Stomach (tissue), 9 donors: ENCODE measurements around the gene CTU1. TPM values are rescaled to one million over a fixed set of nuclear protein-coding genes. Genes with fewer than 3 reads are reported as not detected.

Experiments used
- DNase-seq, 2 donors: peaks; one replicate each; pipeline versions ENCODE4 v3.0.0 to v3.0.0-alpha.2; 2013 to 2019
- H3K27ac ChIP-seq, 5 donors: fragments of 200-600 bp in 4 of 5; sonication (generic) in 4 of 5; one replicate each; pipeline ENCODE4 v1.5.1; 2013 to 2019; ENCODE audit warnings: mild to moderate bottlenecking in 1 of 5, moderate library complexity in 1 of 5
- H3K27me3 ChIP-seq, 3 donors: fragments of 200-600 bp; sonication (generic); one replicate each; pipeline ENCODE4 v1.5.1; 2017 to 2019; ENCODE audit warnings: mixed run types in 1 of 3
- H3K36me3 ChIP-seq, 4 donors: fragments of 200-600 bp; sonication (generic); 1 replicate in 3 of 4; 2 replicates in 1 of 4; pipeline ENCODE4 v1.5.1; 2016 to 2019
- H3K4me1 ChIP-seq, 4 donors: fragments of 200-600 bp; sonication (generic); one replicate each; pipeline ENCODE4 v1.5.1; 2016 to 2019
- H3K4me3 ChIP-seq, 4 donors: fragments of 200-600 bp; sonication (generic) in 3 of 4; one replicate each; pipeline ENCODE4 v1.5.1; 2016 to 2019; ENCODE audit warnings: mild to moderate bottlenecking in 1 of 4
- H3K9me3 ChIP-seq, 4 donors: fragments of 200-600 bp; sonication (generic); one replicate each; pipeline ENCODE4 v1.5.1; 2016 to 2019
- EP300 ChIP-seq: sonication (generic); formaldehyde crosslinking; IDR thresholded peaks from one replicate; pipeline ENCODE4 v1.6.1; 2017; ENCODE audit warnings: antibody characterized with exemption
- POLR2A ChIP-seq, 4 donors: fragments of 450-650 bp; IDR thresholded peaks; one replicate each; pipeline ENCODE4 v1.6.1; 2016; ENCODE audit warnings: antibody characterized with exemption in 4 of 4, control low read depth in 2 of 4, mild to moderate bottlenecking in 1 of 4, moderate library complexity in 1 of 4
- POLR2AphosphoS5 ChIP-seq, 3 donors: sonication (generic); formaldehyde crosslinking; IDR thresholded peaks; one replicate each; pipeline ENCODE4 v1.6.1; 2016; ENCODE audit warnings: antibody characterized with exemption in 3 of 3
- WGBS, 5 donors: extraction: QIAGEN DNeasy Blood & Tissue Kit in 3 of 5; methylation state at CpG; one replicate each; pipeline versions ENCODE4 v1.1.5 to v1.1.7; 2013 to 2018; 5-methylcytosine and 5-hydroxymethylcytosine counted together
- intact Hi-C: fragments of 100-400 bp; cut with DNase I; formaldehyde crosslinking; loops from one replicate; pipeline ENCODE4 v1.15.1; 2023; ENCODE audit warnings: low total_unique reads
- polyA plus RNA-seq, 3 donors: library from polyadenylated mRNA; stranded (reverse); fragments of 200-250 nt; gene quantifications; one replicate each; pipeline ENCODE4 v1.2.3, GENCODE V29; 2013
- total RNA-seq, 5 donors: library from RNA; depleted of rRNA; stranded (reverse); fragments of >200 nt; gene quantifications; one replicate each; pipeline versions ENCODE4 v1.1.0 to v1.2.3, GENCODE V29; 2014 to 2016
- TF ChIP-seq, protein P1 (sequence below), 7 experiments: fragments of 450-650 bp in 4 of 7; fragments of 200-600 bp in 3 of 7; sonication (generic) in 3 of 7; IDR thresholded peaks; one replicate each; pipeline ENCODE4 v1.5.1; 2016 to 2019; ENCODE audit warnings: antibody characterized with exemption in 7 of 7, control low read depth in 2 of 7, mild to moderate bottlenecking in 1 of 7
- donor health status: healthy with polysubstance abuse.
- donor health status: Bipolar disorder and iron deficiency.
- donor health status: healthy.

CTU1 gene
- total and polyA plus RNA-seq, 8 donors, result 0.58 to 47.3 (median 4.0) TPM

DNA sequence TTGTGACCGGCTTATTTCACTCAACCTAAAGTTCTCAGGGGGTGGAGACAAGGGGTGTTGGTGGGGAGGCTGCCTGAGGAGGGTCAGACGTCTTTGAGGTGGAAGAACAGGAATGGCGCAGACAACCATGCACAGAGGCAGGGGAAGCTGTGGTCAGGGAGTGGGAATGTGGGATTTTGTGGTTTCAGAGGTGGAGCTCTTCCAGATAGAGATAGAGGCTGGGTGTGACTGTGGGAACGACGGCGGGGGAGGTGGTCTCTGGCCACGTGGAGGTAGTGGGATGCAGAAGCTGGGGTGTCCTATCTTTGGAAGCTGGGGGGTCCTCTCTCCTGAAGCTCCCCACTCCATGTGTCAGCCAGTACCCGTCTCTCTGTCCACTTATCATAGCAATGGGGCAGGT, 17.7 kb downstream of the CTU1 start:
- intact Hi-C loops, result no loop called here
- DNase-seq, result no peak
- H3K9me3 ChIP-seq, result no peaks in the 10 kb centered on the region

DNA sequence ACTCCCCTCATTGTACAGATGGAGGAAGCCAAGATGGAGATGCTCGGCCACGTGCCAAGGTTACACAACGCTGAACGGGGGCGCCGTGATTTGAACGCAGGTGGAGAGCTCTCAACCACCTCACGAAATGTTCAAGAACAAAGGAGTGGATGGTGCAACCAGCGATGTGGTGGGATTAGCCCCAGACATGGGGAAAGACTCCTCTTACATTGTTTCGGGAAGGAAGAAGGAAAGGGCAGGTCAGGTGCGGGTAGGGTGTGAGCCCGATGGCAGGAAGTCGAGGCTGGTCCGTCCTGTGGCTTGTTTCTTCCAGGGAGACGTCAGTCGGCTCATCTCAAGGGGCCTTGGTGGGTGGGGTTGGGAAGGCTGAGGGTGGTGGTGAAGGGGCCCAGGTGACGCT, 18.4 kb downstream of the CTU1 start:
- Histone ChIP-seq H3K4me1 (peaks cover 0 to 14% (median 4%) of the 10 kb centered on the region in 4 donors), H3K36me3 (no peaks in the 10 kb centered on the region), H3K27me3 (no peaks in the 10 kb centered on the region), H3K27ac (no peak overlapping the region), H3K4me3 (no peak overlapping the region), H3K9me3 (no peaks in the 10 kb centered on the region)
- DNase-seq, result no peak
- WGBS, 5 donors, result 84 to 89% (median 87%) methylated on average over 17 of the region's 17 CpGs
- intact Hi-C loops, result no loop called here
- no peak for TF ChIP-seq POLR2A (IDR thresholded peaks at IDR 0.05)
- TF ChIP-seq, protein P1, sequence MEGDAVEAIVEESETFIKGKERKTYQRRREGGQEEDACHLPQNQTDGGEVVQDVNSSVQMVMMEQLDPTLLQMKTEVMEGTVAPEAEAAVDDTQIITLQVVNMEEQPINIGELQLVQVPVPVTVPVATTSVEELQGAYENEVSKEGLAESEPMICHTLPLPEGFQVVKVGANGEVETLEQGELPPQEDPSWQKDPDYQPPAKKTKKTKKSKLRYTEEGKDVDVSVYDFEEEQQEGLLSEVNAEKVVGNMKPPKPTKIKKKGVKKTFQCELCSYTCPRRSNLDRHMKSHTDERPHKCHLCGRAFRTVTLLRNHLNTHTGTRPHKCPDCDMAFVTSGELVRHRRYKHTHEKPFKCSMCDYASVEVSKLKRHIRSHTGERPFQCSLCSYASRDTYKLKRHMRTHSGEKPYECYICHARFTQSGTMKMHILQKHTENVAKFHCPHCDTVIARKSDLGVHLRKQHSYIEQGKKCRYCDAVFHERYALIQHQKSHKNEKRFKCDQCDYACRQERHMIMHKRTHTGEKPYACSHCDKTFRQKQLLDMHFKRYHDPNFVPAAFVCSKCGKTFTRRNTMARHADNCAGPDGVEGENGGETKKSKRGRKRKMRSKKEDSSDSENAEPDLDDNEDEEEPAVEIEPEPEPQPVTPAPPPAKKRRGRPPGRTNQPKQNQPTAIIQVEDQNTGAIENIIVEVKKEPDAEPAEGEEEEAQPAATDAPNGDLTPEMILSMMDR (IDR thresholded peaks at IDR 0.05), result no peak
- TF ChIP-seq POLR2AphosphoS5 (IDR thresholded peaks at IDR 0.05), result no peak
- no peak for TF ChIP-seq EP300

More for the DNA sequence above, 17.7 kb downstream of the CTU1 start:
- Histone ChIP-seq H3K36me3 (no peaks in the 10 kb centered on the region), H3K4me3 (no peak overlapping the region), H3K27ac (no peak overlapping the region), H3K27me3 (no peaks in the 10 kb centered on the region), H3K4me1 (peaks cover 0 to 19% (median 9%) of the 10 kb centered on the region in 4 donors)
- WGBS, 5 donors, result 34 to 58% (median 53%) methylated on average over 8 of the region's 8 CpGs
- TF ChIP-seq POLR2A (IDR thresholded peaks at IDR 0.05), result no peak
- TF ChIP-seq POLR2AphosphoS5 (IDR thresholded peaks at IDR 0.05), result no peak
- TF ChIP-seq, protein P1 (IDR thresholded peaks at IDR 0.05), result no peak
- TF ChIP-seq EP300, result no peak

DNA sequence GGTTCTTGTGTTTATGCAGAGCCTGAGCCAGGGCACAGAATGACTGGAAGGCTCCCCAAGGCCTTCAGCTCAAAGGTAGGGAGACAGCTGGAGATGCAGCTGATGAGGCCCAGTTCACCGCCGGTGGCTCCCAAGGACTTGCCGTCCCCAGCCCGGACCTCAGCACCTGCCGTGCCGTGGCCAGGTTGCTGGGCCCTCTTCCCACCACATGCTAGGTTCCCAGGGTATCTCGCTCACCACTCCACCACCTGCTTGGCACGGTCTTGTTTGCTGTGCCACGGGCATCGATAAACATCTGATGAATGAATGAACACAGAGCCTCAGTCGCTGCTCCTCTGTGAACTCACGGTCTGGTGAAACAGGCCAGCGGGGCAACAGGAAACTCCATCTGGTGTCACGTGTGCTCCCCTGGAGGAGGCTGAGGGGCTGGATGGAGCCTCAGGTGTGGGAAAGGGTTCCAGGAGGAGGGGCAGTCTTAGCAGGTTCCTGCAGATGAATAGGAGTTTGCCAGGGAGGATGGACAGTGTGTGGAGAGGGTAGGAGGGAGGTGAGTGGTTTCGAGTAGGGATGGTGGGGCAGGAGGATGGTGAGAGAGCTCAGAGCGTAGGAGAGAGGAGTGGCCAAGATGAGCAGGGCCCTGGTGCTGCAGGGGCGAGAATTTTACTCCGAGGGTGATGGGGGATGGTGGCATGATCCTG, 21.9 kb downstream of the CTU1 start:
- Histone ChIP-seq H3K4me3 (no peak overlapping the region), H3K27ac (no peak overlapping the region), H3K9me3 (no peaks in the 10 kb centered on the region), H3K36me3 (no peaks in the 10 kb centered on the region), H3K27me3 (peaks cover 0 to 29% (median 3%) of the 10 kb centered on the region in 3 donors), H3K4me1 (no peaks in the 10 kb centered on the region)
- no peak for DNase-seq
- WGBS, 5 donors, result 76 to 84% (median 79%) methylated on average over 18 of the region's 18 CpGs
- intact Hi-C loops, result no loop called here
- no peak for TF ChIP-seq EP300
- no peak for TF ChIP-seq POLR2AphosphoS5 (IDR thresholded peaks at IDR 0.05)
- no peak for TF ChIP-seq POLR2A (IDR thresholded peaks at IDR 0.05)
- TF ChIP-seq, protein P1 (IDR thresholded peaks at IDR 0.05), result no peak

DNA sequence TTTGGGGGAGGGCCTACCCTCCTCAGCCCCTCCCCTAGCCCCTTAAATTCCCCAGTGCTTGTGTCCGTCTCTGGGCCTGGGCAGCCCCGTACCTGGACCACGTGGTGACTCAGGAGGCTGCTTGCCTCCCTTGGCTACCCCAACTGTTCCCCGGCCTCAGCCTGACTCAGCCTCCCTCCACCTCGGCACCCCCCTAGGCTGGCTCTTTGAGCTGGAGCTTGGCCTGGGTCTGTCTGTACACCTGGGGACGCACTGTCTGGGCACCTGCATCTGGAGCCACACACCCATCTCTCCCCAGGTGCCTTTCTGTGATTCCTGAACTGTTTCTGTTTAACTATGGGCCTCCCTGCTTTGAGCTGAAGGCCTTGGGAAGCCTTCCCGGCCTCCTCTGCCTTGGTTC, 23.7 kb downstream of the CTU1 start:
- no peaks in the 10 kb centered on the region for H3K9me3 ChIP-seq
- peaks cover 0 to 30% (median 3%) of the 10 kb centered on the region in 3 donors for H3K27me3 ChIP-seq
- TF ChIP-seq EP300 (no peak), POLR2A (IDR thresholded peaks at IDR 0.05) (no peak), POLR2AphosphoS5 (IDR thresholded peaks at IDR 0.05) (no peak)
- TF ChIP-seq, protein P1 (IDR thresholded peaks at IDR 0.05), result no peak
- no peak for DNase-seq
- intact Hi-C loops, result no loop called here
- no peaks in the 10 kb centered on the region for H3K36me3 ChIP-seq
- H3K4me1 ChIP-seq, result no peaks in the 10 kb centered on the region
- no peak overlapping the region for H3K27ac ChIP-seq
- 71 to 79% (median 76%) methylated on average over 6 to 7 of the region's 7 CpGs for WGBS, 5 donors
- no peak overlapping the region for H3K4me3 ChIP-seq
